ENCODE measurements around the gene EMC6. TPM values are rescaled to one million over a fixed set of nuclear protein-coding genes. Genes with fewer than 3 reads are reported as not detected.

The EMC6 gene
- total and polyA plus RNA-seq, 2 of the 4 experiments (the other 2 are of a cell fraction) = 10.9 to 80.5 TPM

GRCh38 chr17:3715296-3715695, 46.7 kb downstream of the EMC6 start:
- H3K36me3 ChIP-seq (ENCODE audit: control insufficient read depth, insufficient read depth, low read length) = peaks cover 40% of the 10 kb centered on the region
- POLR2A ChIA-PET (ENCODE audit: unreplicated experiment) = no interaction called here

More at GRCh38 chr17:3715296-3715695, 46.7 kb downstream of the EMC6 start:
- Histone ChIP-seq H3K4me3 (ENCODE audit: insufficient read depth, low read depth, low read length) (no peak overlapping the region), H3K4me2 (ENCODE audit: low read depth, low read length) (no peak overlapping the region), H2AFZ (replicated peaks; ENCODE audit: low read length, poor library complexity) (no peak overlapping the region), H3K18ac (ENCODE audit: low read depth, low read length) (no peak overlapping the region), H2AK9ac (replicated peaks; ENCODE audit: low read depth, low read length, poor library complexity) (no peak overlapping the region), H3K9me3 (ENCODE audit: control insufficient read depth, insufficient read depth, low read length) (no peaks in the 10 kb centered on the region), H4K91ac (ENCODE audit: insufficient read depth, low read depth, low read length) (no peak overlapping the region), H4K8ac (ENCODE audit: low read depth in 2 of 2, low read length in 2 of 2) (no peak overlapping the region), H4K20me1 (ENCODE audit: insufficient read depth, low read length) (peaks cover 12% of the 10 kb centered on the region), H2AK5ac (ENCODE audit: low read depth, low read length) (no peak overlapping the region), H3K79me1 (ENCODE audit: low read depth in 1 of 2, low read length in 2 of 2) (peaks cover 9 to 22% of the 10 kb centered on the region in 2 experiments; a peak in 3 of 4 replicates), H4K5ac (ENCODE audit: low read depth, low read length) (no peak overlapping the region), H2BK20ac (ENCODE audit: low read depth, low read length) (no peak overlapping the region), H2BK15ac (ENCODE audit: low read depth, low read length) (no peak overlapping the region), H3K4me1 (ENCODE audit: control insufficient read depth, insufficient read depth, low read length) (peaks cover 12% of the 10 kb centered on the region), H3K14ac (replicated peaks; ENCODE audit: low read depth, low read length) (no peak overlapping the region), H3K4ac (ENCODE audit: low read depth, low read length) (no peak overlapping the region), H3K56ac (ENCODE audit: extremely low read depth, insufficient read depth, low read length) (no peak overlapping the region), H3K23ac (ENCODE audit: low read depth, low read length) (no peak overlapping the region), H3K9ac (ENCODE audit: low read depth, low read length) (no peak overlapping the region), H3K9me1 (ENCODE audit: insufficient read depth, low read length) (peaks cover 4% of the 10 kb centered on the region), H2BK5ac (ENCODE audit: low read depth, low read length, poor library complexity, severe bottlenecking) (no peak overlapping the region), H2BK120ac (ENCODE audit: low read depth, low read length) (no peak overlapping the region), H3K27me3 (ENCODE audit: control insufficient read depth, insufficient read depth, low read length) (no peaks in the 10 kb centered on the region), H3K27ac (ENCODE audit: insufficient read depth, low read length) (no peak overlapping the region)
- no TSS peak for BruUV-seq (replicated peaks)
- CTCF ChIA-PET = no interaction called here
- dilution Hi-C loops (cut with HindIII; ENCODE audit: low sequenced_read_pairs, unreplicated experiment) = no loop called here
- intact Hi-C loops (cut with micrococcal nuclease) = no loop called here
- ATAC-seq (ENCODE audit: low read depth) (no peak), DNase-seq (no peak)
- in situ Hi-C loops (cut with MboI; ENCODE audit: low sequenced_read_pairs) = no loop called here
- WGBS, 2 experiments (ENCODE audit: extremely low coverage in 2 of 2, insufficient read length in 1 of 2) = no CpG with 5 or more reads among the region's 8 CpGs
- TF ChIP-seq CEBPB (IDR thresholded peaks at IDR 0.05; ENCODE audit: low read depth, low read length) (no peak), MAZ (IDR thresholded peaks at IDR 0.05; ENCODE audit: borderline replicate concordance, low read depth, low read length) (no peak), CHD1 (IDR thresholded peaks at IDR 0.05; ENCODE audit: low read depth, low read length) (no peak), POLR2A (IDR thresholded peaks at IDR 0.05; ENCODE audit: low read depth, low read length) (no peak)
- TF ChIP-seq, protein P1, sequence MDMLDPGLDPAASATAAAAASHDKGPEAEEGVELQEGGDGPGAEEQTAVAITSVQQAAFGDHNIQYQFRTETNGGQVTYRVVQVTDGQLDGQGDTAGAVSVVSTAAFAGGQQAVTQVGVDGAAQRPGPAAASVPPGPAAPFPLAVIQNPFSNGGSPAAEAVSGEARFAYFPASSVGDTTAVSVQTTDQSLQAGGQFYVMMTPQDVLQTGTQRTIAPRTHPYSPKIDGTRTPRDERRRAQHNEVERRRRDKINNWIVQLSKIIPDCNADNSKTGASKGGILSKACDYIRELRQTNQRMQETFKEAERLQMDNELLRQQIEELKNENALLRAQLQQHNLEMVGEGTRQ (IDR thresholded peaks at IDR 0.05; ENCODE audit: low read depth, low read length) = no peak
